GM19023 (cell line): ENCODE results near the gene SPG11.
"Not testable (repeated sequence)": the region's sequence is repeated elsewhere in the genome, so short reads cannot be mapped to it uniquely, and the experiment has no call there.

ENCODE experiments used
- ATAC-seq: cut with Tn5 transposase; IDR thresholded peaks from one replicate; pipeline ENCODE4 v1.9.1; 2021; ENCODE audit warnings: mild to moderate bottlenecking, moderate library complexity; ENCODE audit not compliant: unreplicated experiment

The SPG11 gene

GRCh38 chr15:44569316-44569715 is 94.1 kb downstream of the SPG11 start:
- no peak for ATAC-seq

GRCh38 chr15:44568338-44568737 is 95.1 kb downstream of the SPG11 start:
- ATAC-seq: no peak

- ATAC-seq: no peak
Observed at GRCh38 chr15:44566155-44566540, 97.3 kb downstream of the SPG11 start.

GRCh38 chr15:44565387-44566154 is 97.9 kb downstream of the SPG11 start:
- ATAC-seq: no peak

- ATAC-seq: not testable (repeated sequence)
Observed at GRCh38 chr15:44560926-44561325, 102.5 kb downstream of the SPG11 start.

- ATAC-seq: no peak
Observed at GRCh38 chr15:44554934-44555723, 108.3 kb downstream of the SPG11 start.

GRCh38 chr15:44550734-44551133 is 112.7 kb downstream of the SPG11 start:
- ATAC-seq: no peak

GRCh38 chr15:44550256-44550655 is 113.2 kb downstream of the SPG11 start:
- no peak for ATAC-seq

GRCh38 chr15:44549152-44549551 is 114.3 kb downstream of the SPG11 start:
- ATAC-seq: not testable (repeated sequence)

- no peak for ATAC-seq
Observed at GRCh38 chr15:44545913-44546802, 117.3 kb downstream of the SPG11 start.

- not testable (repeated sequence) for ATAC-seq
Observed at GRCh38 chr15:44544745-44545144, 118.7 kb downstream of the SPG11 start.

- ATAC-seq: no peak
Observed at GRCh38 chr15:44542596-44542995, 120.9 kb downstream of the SPG11 start.

- no peak for ATAC-seq
Observed at GRCh38 chr15:44541282-44541958, 122.0 kb downstream of the SPG11 start.

GRCh38 chr15:44537735-44538240 is 125.7 kb downstream of the SPG11 start:
- no peak for ATAC-seq

GRCh38 chr15:44536962-44537734 is 126.3 kb downstream of the SPG11 start, which contains the start of gene EIF3J:
Gene EIF3J (plus strand): TSS chr15:44537147. CDS start chr15:44537195, 48 bp downstream.
- ATAC-seq: peak; percentile 89

GRCh38 chr15:44536302-44536961 is 127.0 kb downstream of the SPG11 start:
- ATAC-seq: peak; percentile 56

- peak; percentile 1 for ATAC-seq
Observed at GRCh38 chr15:44535523-44536301, 127.8 kb downstream of the SPG11 start.

- ATAC-seq: no peak
Observed at GRCh38 chr15:44535092-44535491, 128.4 kb downstream of the SPG11 start.
